Cortex of kidney (tissue), 1 donor: Measurements from ENCODE around the gene VASN.
"Not testable (repeated sequence)": the region's sequence is repeated elsewhere in the genome, so short reads cannot be mapped to it uniquely, and the experiment has no call there.

Experiments
- DNase-seq: peaks from one replicate; lab custom pipeline; 2025; lab: John Stamatoyannopoulos, UW

The VASN gene

GRCh38 chr16:4371357-4372000 is at the start of gene VASN:
TSS of gene VASN (plus strand) at chr16:4371848. CDS start at chr16:4380878, 9,030 bp downstream.
- DNase-seq = no peak

- DNase-seq = no peak
Observed at GRCh38 chr16:4322121-4323052, 49.3 kb upstream of the VASN start.

GRCh38 chr16:4323071-4323844 is 48.4 kb upstream of the VASN start:
- no peak for DNase-seq

GRCh38 chr16:4323845-4324488 is 47.7 kb upstream of the VASN start:
- DNase-seq = no peak

- no peak for DNase-seq
Observed at GRCh38 chr16:4324492-4325252, 47.0 kb upstream of the VASN start.

- no peak for DNase-seq
Observed at GRCh38 chr16:4325253-4325758, 46.3 kb upstream of the VASN start.

GRCh38 chr16:4327386-4328045 is 44.1 kb upstream of the VASN start:
- no peak for DNase-seq

- DNase-seq = no peak
Observed at GRCh38 chr16:4328046-4328781, 43.4 kb upstream of the VASN start.

- DNase-seq = no peak
Observed at GRCh38 chr16:4328782-4329775, 42.6 kb upstream of the VASN start.

- no peak for DNase-seq
Observed at GRCh38 chr16:4330277-4330874, 41.3 kb upstream of the VASN start.

GRCh38 chr16:4332083-4332482 is 39.6 kb upstream of the VASN start:
- no peak for DNase-seq

GRCh38 chr16:4332623-4333307 is 38.9 kb upstream of the VASN start:
- no peak for DNase-seq

GRCh38 chr16:4333308-4333638 is 38.4 kb upstream of the VASN start:
- DNase-seq = no peak

- DNase-seq = not testable (repeated sequence)
Observed at GRCh38 chr16:4333714-4334113, 37.9 kb upstream of the VASN start.

- DNase-seq = no peak
Observed at GRCh38 chr16:4334724-4335495, 36.7 kb upstream of the VASN start.

GRCh38 chr16:4336701-4337539 is 34.7 kb upstream of the VASN start:
- no peak for DNase-seq
